MCF 10A (cell line): ENCODE results near the gene SCGB3A2. TPM values are rescaled to one million over a fixed set of nuclear protein-coding genes. Genes with fewer than 3 reads are reported as not detected.

ENCODE experiments used
- BruUV-seq: library from RNA; stranded (reverse); fragments of 400-500 nt; replicated peaks from 2 replicates; lab custom pipeline; 2021; lab: Mats Ljungman, UMichigan
- CTCF ChIA-PET: fragments of 300-600 bp; sonication (Branson Sonifier 250); formaldehyde crosslinking; extraction: SDS; loops from one replicate; lab custom pipeline; 2021; ENCODE audit warnings: antibody characterized with exemption, inconsistent platforms; lab: Yijun Ruan, JAX
- POLR2A ChIA-PET: fragments of 300-600, 350-650 bp; sonication (Branson Sonifier 250); formaldehyde crosslinking; extraction: SDS; loops from one replicate; lab custom pipeline; 2020; ENCODE audit warnings: antibody characterized with exemption, inconsistent platforms; lab: Yijun Ruan, JAX
- DNase-seq: peaks from one replicate; pipeline ENCODE4 v3.0.0-alpha.2; 2018; ENCODE audit not compliant: unreplicated experiment
- H3K27ac Mint-ChIP-seq: one replicate; pipeline ENCODE4 v1.8.0; 2022; ENCODE audit warnings: mild to moderate bottlenecking, low read depth, mixed read lengths; ENCODE audit not compliant: unreplicated experiment
- H3K27me3 Mint-ChIP-seq: one replicate; pipeline ENCODE4 v1.8.0; 2022; ENCODE audit warnings: mixed read lengths; ENCODE audit not compliant: insufficient read depth, unreplicated experiment
- H3K36me3 Mint-ChIP-seq: one replicate; pipeline ENCODE4 v1.8.0; 2022; ENCODE audit warnings: mild to moderate bottlenecking, moderate library complexity, mixed read lengths; ENCODE audit not compliant: insufficient read depth, unreplicated experiment
- H3K4me1 Mint-ChIP-seq: one replicate; pipeline ENCODE4 v1.8.0; 2022; ENCODE audit warnings: mixed read lengths; ENCODE audit not compliant: insufficient read depth, unreplicated experiment
- H3K4me3 Mint-ChIP-seq: one replicate; pipeline ENCODE4 v1.8.0; 2022; ENCODE audit warnings: mild to moderate bottlenecking, moderate library complexity, mixed read lengths; ENCODE audit not compliant: unreplicated experiment
- H3K9me3 Mint-ChIP-seq: one replicate; pipeline ENCODE4 v1.8.0; 2022; ENCODE audit warnings: mixed read lengths; ENCODE audit not compliant: unreplicated experiment
- CTCF ChIP-seq: fragments of 200-600 bp; IDR thresholded peaks from one replicate; pipeline ENCODE4 v1.8.0; 2022; ENCODE audit warnings: antibody characterized with exemption, mild to moderate bottlenecking; ENCODE audit not compliant: unreplicated experiment
- intact Hi-C: fragments of 100-400 bp; cut with micrococcal nuclease; formaldehyde crosslinking; loops from 2 replicates; pipeline ENCODE4 v1.14.1; 2022
- total RNA-seq: library from RNA; stranded (reverse); gene quantifications from 2 replicates; pipeline ENCODE4 v1.2.3, GENCODE V29; 2022

SCGB3A2 gene
- total RNA-seq, 1 experiment from 2014 or later: not detected

GRCh38 chr5:147906326-147907095, 28.0 kb downstream of the SCGB3A2 start, which contains the start of gene C5orf46:
Gene C5orf46 (minus strand): TSS chr5:147906538. CDS start chr5:147906501, 37 bp downstream.
- Mint-ChIP-seq H3K36me3 (no peaks in the 10 kb centered on the region), H3K4me1 (peaks cover 39% of the 10 kb centered on the region), H3K27ac (peak within 1 kb of the TSS; percentile 85), H3K27me3 (no peaks in the 10 kb centered on the region), H3K9me3 (no peaks in the 10 kb centered on the region), H3K4me3 (peak within 1 kb of the TSS; percentile 69)
- BruUV-seq: no TSS peak
- intact Hi-C loops: loop anchor here (2.0 kb wide), 1 partner anchor 20 kb away; no protein-coding TSS in a partner anchor
- ChIA-PET POLR2A (interaction anchor here (0.7 to 2.0 kb wide), 7 partner anchors 9 to 188 kb away, joined by 3 to 10 read pairs (median 5); no protein-coding TSS in a partner anchor), CTCF (interaction anchor here (0.6 to 1.8 kb wide), 4 partner anchors 19 to 273 kb away, joined by 3 to 15 read pairs (median 8); no protein-coding TSS in a partner anchor)
- DNase-seq: peak; percentile 75
- no peak for TF ChIP-seq CTCF

- BruUV-seq: no TSS peak
- ChIA-PET CTCF (interaction anchor here (0.6 to 4.5 kb wide), 16 partner anchors 10 to 1219 kb away, joined by 3 to 47 read pairs (median 4); no protein-coding TSS in a partner anchor), POLR2A (interaction anchor here (0.5 to 1.9 kb wide), 6 partner anchors 9 to 160 kb away, joined by 3 to 6 read pairs (median 4); no protein-coding TSS in a partner anchor)
- no peak for TF ChIP-seq CTCF
- peaks cover 42% of the 10 kb centered on the region for H3K4me1 Mint-ChIP-seq
- no peaks in the 10 kb centered on the region for H3K9me3 Mint-ChIP-seq
- H3K27me3 Mint-ChIP-seq: no peaks in the 10 kb centered on the region
- H3K27ac Mint-ChIP-seq: peak overlapping the region; percentile 80
- peak overlapping the region; percentile 34 for H3K4me3 Mint-ChIP-seq
- DNase-seq: peak; percentile 84
- H3K36me3 Mint-ChIP-seq: no peaks in the 10 kb centered on the region
- intact Hi-C loops: no loop called here
Observed at GRCh38 chr5:147911427-147911826, 32.9 kb downstream of the SCGB3A2 start.

- Mint-ChIP-seq H3K27me3 (no peaks in the 10 kb centered on the region), H3K4me3 (no peak overlapping the region), H3K4me1 (peaks cover 36% of the 10 kb centered on the region), H3K27ac (peak overlapping the region; percentile 80), H3K9me3 (no peaks in the 10 kb centered on the region), H3K36me3 (no peaks in the 10 kb centered on the region)
- POLR2A ChIA-PET: interaction anchor here (0.5 to 1.9 kb wide), 5 partner anchors 9 to 159 kb away, joined by 3 to 6 read pairs (median 3); no protein-coding TSS in a partner anchor
- CTCF ChIA-PET: interaction anchor here (0.7 to 4.5 kb wide), 10 partner anchors 11 to 1041 kb away, joined by 3 to 47 read pairs (median 4); no protein-coding TSS in a partner anchor
- TF ChIP-seq CTCF: no peak
- no TSS peak for BruUV-seq
- DNase-seq: no peak
- intact Hi-C loops: no loop called here
Observed at GRCh38 chr5:147912011-147912410, 33.5 kb downstream of the SCGB3A2 start.

GRCh38 chr5:147913786-147914185, 35.3 kb downstream of the SCGB3A2 start:
- DNase-seq: peak; percentile 62
- POLR2A ChIA-PET: no interaction called here
- peaks cover 53% of the 10 kb centered on the region for H3K4me1 Mint-ChIP-seq
- intact Hi-C loops: no loop called here
- H3K27ac Mint-ChIP-seq: peak overlapping the region; percentile 80
- H3K4me3 Mint-ChIP-seq: no peak overlapping the region
- BruUV-seq: no TSS peak
- no peaks in the 10 kb centered on the region for H3K27me3 Mint-ChIP-seq
- no peaks in the 10 kb centered on the region for H3K36me3 Mint-ChIP-seq
- CTCF ChIA-PET: no interaction called here
- H3K9me3 Mint-ChIP-seq: no peaks in the 10 kb centered on the region
- TF ChIP-seq CTCF: no peak
